ENCODE measurements around the gene RAB5IF. TPM values are rescaled to one million over a fixed set of nuclear protein-coding genes. Genes with fewer than 3 reads are reported as not detected.

RAB5IF gene
- total and polyA plus RNA-seq, 2 donors (not counting 1 experiment from before 2014, with no cell fraction given) = 41.4 to 69.4 TPM

- H2AFZ ChIP-seq (ENCODE audit: insufficient read depth, low read depth, low read length, poor library complexity, severe bottlenecking) = no peak overlapping the region
- H3K9ac ChIP-seq (ENCODE audit: low read length) = no peak overlapping the region
- Mint-ChIP-seq H3K4me3 (peak overlapping the region; percentile 92), H3K9me3 (ENCODE audit: insufficient read depth) (no peaks in the 10 kb centered on the region), H3K4me1 (peaks cover 39% of the 10 kb centered on the region), H3K27ac (peak overlapping the region; percentile 91), H3K27me3 (no peaks in the 10 kb centered on the region)
- WGBS (ENCODE audit: insufficient coverage) = 25% methylated on average over 1 of the region's 1 CpG
- TF ChIP-seq EZH2 (IDR thresholded peaks at IDR 0.05; ENCODE audit: borderline replicate concordance, insufficient read depth, low read depth, low read length, poor library complexity, severe bottlenecking) = no peak
- no peak for TF ChIP-seq CTCF (IDR thresholded peaks at IDR 0.05)
- peaks cover 23 to 34% of the 10 kb centered on the region in 2 donors for H3K4me1 ChIP-seq (ENCODE audit: control insufficient read depth in 2 of 2, insufficient read depth in 2 of 2, low read length in 2 of 2)
- no peaks in the 10 kb centered on the region for H3K27me3 ChIP-seq (replicated peaks in 1 of 4; ENCODE audit: control extremely low read depth in 1 of 4, control insufficient read depth in 3 of 4, insufficient read depth in 4 of 4, low read length in 3 of 4)
- no peak overlapping the region for H3K4me2 ChIP-seq (replicated peaks; ENCODE audit: low read depth, low read length, poor library complexity, severe bottlenecking)
- peaks cover 71% of the 10 kb centered on the region for H3K79me2 ChIP-seq (ENCODE audit: control insufficient read depth, insufficient read depth, low read length)
- ChIA-PET CTCF (interaction anchor here (0.7 to 6.1 kb wide), 6 partner anchors 9 to 58 kb away, joined by 3 to 63 read pairs (median 6); partner anchors contain the start of gene RAB5IF), POLR2A (interaction anchor here (1.0 to 6.7 kb wide), 3 partner anchors 16 to 29 kb away, joined by 4 to 81 read pairs (median 75); partner anchors contain the start of gene RAB5IF)
- peak overlapping the region in 1 of 2 donors; percentile 100 for H3K27ac ChIP-seq (ENCODE audit: low read length in 2 of 2)
- DNase-seq (no peak), ATAC-seq (ENCODE audit: low read depth) (no peak)
- intact Hi-C loops (cut with micrococcal nuclease) = no loop called here
- H3K9me3 ChIP-seq (ENCODE audit: control extremely low read depth in 1 of 3, control insufficient read depth in 2 of 3, insufficient read depth in 1 of 3, low read length in 2 of 3) = no peaks in the 10 kb centered on the region
- H4K20me1 ChIP-seq (ENCODE audit: control insufficient read depth, insufficient read depth, low read length, poor library complexity, severe bottlenecking) = peaks cover 65% of the 10 kb centered on the region
- peaks cover 0 to 25% of the 10 kb centered on the region in 2 experiments for H3K36me3 ChIP-seq (replicated peaks in 1 of 2; ENCODE audit: control extremely low read depth in 1 of 2, control insufficient read depth in 1 of 2, extremely low read depth in 1 of 2, insufficient read depth in 2 of 2, low read length in 1 of 2)
- H3K4me3 ChIP-seq (ENCODE audit: control extremely low read depth in 1 of 5, extremely low read depth in 1 of 5, insufficient read depth in 1 of 5, low read depth in 2 of 5, low read length in 4 of 5) = no peak overlapping the region
Observed at GRCh38 chr20:36576081-36576445, 29.5 kb upstream of the RAB5IF start.

GRCh38 chr20:36578356-36579041 lies 27.1 kb upstream of the RAB5IF start:
- 98% methylated on average over 14 of the region's 15 CpGs for WGBS (ENCODE audit: insufficient coverage)
- H3K36me3 ChIP-seq (replicated peaks in 1 of 2; ENCODE audit: control extremely low read depth in 1 of 2, control insufficient read depth in 1 of 2, extremely low read depth in 1 of 2, insufficient read depth in 2 of 2, low read length in 1 of 2) = peaks cover 2 to 48% of the 10 kb centered on the region in 2 experiments
- peaks cover 82% of the 10 kb centered on the region for H3K79me2 ChIP-seq (ENCODE audit: control insufficient read depth, insufficient read depth, low read length)
- Mint-ChIP-seq H3K4me1 (peaks cover 26% of the 10 kb centered on the region), H3K9me3 (ENCODE audit: insufficient read depth) (no peaks in the 10 kb centered on the region), H3K27me3 (no peaks in the 10 kb centered on the region), H3K27ac (peak overlapping the region; percentile 3), H3K4me3 (no peak overlapping the region)
- ChIA-PET POLR2A (interaction anchor here (1.2 kb wide), 1 partner anchor 26 kb away, joined by 3 read pairs; no protein-coding TSS in a partner anchor), CTCF (interaction anchor here (0.9 kb wide), 1 partner anchor 16 kb away, joined by 3 read pairs; no protein-coding TSS in a partner anchor)
- H3K4me3 ChIP-seq (ENCODE audit: control extremely low read depth in 1 of 5, extremely low read depth in 1 of 5, insufficient read depth in 1 of 5, low read depth in 2 of 5, low read length in 4 of 5) = no peak overlapping the region
- DNase-seq = peak; percentile 14
- no peaks in the 10 kb centered on the region for H3K9me3 ChIP-seq (ENCODE audit: control extremely low read depth in 1 of 3, control insufficient read depth in 2 of 3, insufficient read depth in 1 of 3, low read length in 2 of 3)
- H3K9ac ChIP-seq (ENCODE audit: low read length) = no peak overlapping the region
- no peak overlapping the region for H2AFZ ChIP-seq (ENCODE audit: insufficient read depth, low read depth, low read length, poor library complexity, severe bottlenecking)
- no peaks in the 10 kb centered on the region for H3K27me3 ChIP-seq (replicated peaks in 1 of 4; ENCODE audit: control extremely low read depth in 1 of 4, control insufficient read depth in 3 of 4, insufficient read depth in 4 of 4, low read length in 3 of 4)
- no peak overlapping the region for H3K4me2 ChIP-seq (replicated peaks; ENCODE audit: low read depth, low read length, poor library complexity, severe bottlenecking)
- no peak overlapping the region for H3K27ac ChIP-seq (ENCODE audit: low read length in 2 of 2)
- TF ChIP-seq EZH2 (IDR thresholded peaks at IDR 0.05; ENCODE audit: borderline replicate concordance, insufficient read depth, low read depth, low read length, poor library complexity, severe bottlenecking) (no peak), CTCF (IDR thresholded peaks at IDR 0.05) (no peak)
- ATAC-seq (ENCODE audit: low read depth) = no peak
- peaks cover 13 to 18% of the 10 kb centered on the region in 2 donors for H3K4me1 ChIP-seq (ENCODE audit: control insufficient read depth in 2 of 2, insufficient read depth in 2 of 2, low read length in 2 of 2)
- intact Hi-C loops (cut with micrococcal nuclease) = no loop called here
- peaks cover 71% of the 10 kb centered on the region for H4K20me1 ChIP-seq (ENCODE audit: control insufficient read depth, insufficient read depth, low read length, poor library complexity, severe bottlenecking)
